Mammary epithelial cell (primary cell): Measurements from ENCODE around the gene CCDC33.

Experiments used
- EZH2 ChIP-seq: IDR thresholded peaks from 2 replicates; pipeline ENCODE4 v1.6.1; 2012; ENCODE audit warnings: low read length, inconsistent platforms, borderline replicate concordance
- TF ChIP-seq, protein P1 (sequence below), 2 donors: IDR thresholded peaks in 1 of 2; conservative IDR thresholded peaks in 1 of 2; 2 replicates each; pipeline ENCODE4 v1.5.1; 2011 to 2012; ENCODE audit warnings: inconsistent platforms in 2 of 2, low read length in 2 of 2, mild to moderate bottlenecking in 2 of 2, control low read depth in 1 of 2, low read depth in 1 of 2; ENCODE audit not compliant: insufficient read depth in 1 of 2; ENCODE audit errors: extremely low read depth in 1 of 2

DNA sequence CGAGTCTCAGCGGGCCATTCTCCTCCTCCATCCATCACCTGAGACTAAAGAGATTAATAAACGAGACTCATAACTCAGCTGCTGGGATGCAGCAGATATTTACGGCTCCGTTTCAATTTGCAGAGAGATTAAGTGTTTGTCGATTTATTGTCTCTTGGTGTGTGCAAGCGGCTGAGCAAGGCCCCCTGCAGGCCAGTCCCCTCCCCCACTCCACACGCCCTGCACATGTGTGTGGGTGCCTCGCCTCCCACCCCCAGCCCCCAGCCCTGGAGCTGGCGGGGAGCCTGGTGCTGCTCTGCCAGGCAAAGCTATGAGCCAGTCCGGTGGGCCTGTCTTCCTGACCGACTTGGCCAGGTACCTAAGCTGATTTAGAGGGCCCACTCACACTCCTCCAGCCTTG, 68.3 kb downstream of the CCDC33 start:
- TF ChIP-seq, protein P1, sequence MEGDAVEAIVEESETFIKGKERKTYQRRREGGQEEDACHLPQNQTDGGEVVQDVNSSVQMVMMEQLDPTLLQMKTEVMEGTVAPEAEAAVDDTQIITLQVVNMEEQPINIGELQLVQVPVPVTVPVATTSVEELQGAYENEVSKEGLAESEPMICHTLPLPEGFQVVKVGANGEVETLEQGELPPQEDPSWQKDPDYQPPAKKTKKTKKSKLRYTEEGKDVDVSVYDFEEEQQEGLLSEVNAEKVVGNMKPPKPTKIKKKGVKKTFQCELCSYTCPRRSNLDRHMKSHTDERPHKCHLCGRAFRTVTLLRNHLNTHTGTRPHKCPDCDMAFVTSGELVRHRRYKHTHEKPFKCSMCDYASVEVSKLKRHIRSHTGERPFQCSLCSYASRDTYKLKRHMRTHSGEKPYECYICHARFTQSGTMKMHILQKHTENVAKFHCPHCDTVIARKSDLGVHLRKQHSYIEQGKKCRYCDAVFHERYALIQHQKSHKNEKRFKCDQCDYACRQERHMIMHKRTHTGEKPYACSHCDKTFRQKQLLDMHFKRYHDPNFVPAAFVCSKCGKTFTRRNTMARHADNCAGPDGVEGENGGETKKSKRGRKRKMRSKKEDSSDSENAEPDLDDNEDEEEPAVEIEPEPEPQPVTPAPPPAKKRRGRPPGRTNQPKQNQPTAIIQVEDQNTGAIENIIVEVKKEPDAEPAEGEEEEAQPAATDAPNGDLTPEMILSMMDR (conservative IDR thresholded peaks at IDR 0.05 in 1 of 2, IDR thresholded peaks at IDR 0.05 in 1 of 2; ENCODE audit: extremely low read depth in 1 of 2, insufficient read depth in 1 of 2, low read depth in 1 of 2, low read length in 2 of 2): no peak
- TF ChIP-seq EZH2: no peak
